Measurements from ENCODE around the gene FKBP1A.

The FKBP1A gene

DNA sequence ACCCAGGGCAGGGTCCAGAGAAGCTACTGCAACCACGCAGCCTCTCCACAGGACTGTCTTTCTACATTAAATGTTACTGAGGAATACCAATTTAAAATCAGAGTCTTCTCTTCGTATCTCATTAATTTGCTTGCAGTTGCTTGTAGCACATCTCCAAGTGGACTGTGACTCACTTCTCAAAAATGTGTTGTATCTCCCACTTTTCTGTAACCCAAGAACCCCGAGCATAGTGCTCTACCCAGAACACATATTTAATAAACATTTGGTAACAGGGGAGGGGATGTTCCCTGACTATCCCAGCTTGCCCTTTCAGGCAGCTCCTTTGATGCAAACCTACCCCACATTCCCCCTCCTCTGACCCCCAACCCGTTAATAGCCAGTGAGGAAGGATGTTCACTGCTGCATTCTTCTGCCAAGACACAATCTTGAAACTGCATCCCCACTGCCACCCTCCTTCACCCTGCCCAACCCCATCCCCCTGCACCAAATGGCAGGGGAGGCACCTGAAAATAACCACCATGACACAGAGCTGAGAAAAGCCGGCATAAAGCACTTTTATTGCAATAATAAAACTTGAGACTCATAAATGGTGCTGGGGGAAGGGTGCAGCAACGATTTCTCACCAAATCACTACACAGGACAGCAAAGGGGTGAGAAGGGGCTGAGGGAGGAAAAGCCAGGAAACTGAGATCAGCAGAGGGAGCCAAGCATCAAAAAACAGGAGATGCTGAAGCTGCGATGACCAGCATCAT, 24.2 kb downstream of the FKBP1A start:
- ATAC-seq: peak; percentile 74
- TF ChIP-seq CSRNP3 (CRISPR knock-in tag; IDR thresholded peaks at IDR 0.05) (no peak), ISL1 (CRISPR knock-in tag; IDR thresholded peaks at IDR 0.05) (no peak), RARB (CRISPR knock-in tag; IDR thresholded peaks at IDR 0.05) (no peak), ZC3H10 (CRISPR knock-in tag; IDR thresholded peaks at IDR 0.05) (no peak), OSR1 (CRISPR knock-in tag; IDR thresholded peaks at IDR 0.05) (no peak)
- TF ChIP-seq, protein P1, sequence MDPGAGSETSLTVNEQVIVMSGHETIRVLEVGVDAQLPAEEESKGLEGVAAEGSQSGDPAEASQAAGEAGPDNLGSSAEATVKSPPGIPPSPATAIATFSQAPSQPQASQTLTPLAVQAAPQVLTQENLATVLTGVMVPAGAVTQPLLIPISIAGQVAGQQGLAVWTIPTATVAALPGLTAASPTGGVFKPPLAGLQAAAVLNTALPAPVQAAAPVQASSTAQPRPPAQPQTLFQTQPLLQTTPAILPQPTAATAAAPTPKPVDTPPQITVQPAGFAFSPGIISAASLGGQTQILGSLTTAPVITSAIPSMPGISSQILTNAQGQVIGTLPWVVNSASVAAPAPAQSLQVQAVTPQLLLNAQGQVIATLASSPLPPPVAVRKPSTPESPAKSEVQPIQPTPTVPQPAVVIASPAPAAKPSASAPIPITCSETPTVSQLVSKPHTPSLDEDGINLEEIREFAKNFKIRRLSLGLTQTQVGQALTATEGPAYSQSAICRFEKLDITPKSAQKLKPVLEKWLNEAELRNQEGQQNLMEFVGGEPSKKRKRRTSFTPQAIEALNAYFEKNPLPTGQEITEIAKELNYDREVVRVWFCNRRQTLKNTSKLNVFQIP (CRISPR knock-in tag; IDR thresholded peaks at IDR 0.05; ENCODE audit: borderline replicate concordance, low read depth): no peak

DNA sequence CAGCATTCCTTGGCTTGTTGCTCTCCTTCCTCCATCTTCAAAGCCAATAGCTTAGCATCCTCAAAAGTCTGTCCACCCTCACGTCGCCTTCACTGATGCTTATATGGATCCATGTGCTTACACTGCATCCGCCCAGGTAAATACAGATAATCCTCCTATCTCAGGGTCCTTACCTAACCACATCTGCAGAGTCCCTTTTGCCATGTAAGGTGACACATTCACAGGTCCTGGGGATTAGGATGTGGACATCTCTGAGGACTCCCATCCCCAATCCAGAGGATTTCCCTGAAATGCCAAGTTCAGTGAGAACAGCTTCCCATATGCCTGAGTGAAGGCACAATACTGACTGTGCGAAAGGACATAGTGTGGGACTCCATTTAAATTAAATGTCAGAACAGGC, 25.4 kb downstream of the FKBP1A start:
- TF ChIP-seq ZNF70 (CRISPR knock-in tag; IDR thresholded peaks at IDR 0.05) (no peak), CSDC2 (CRISPR knock-in tag; IDR thresholded peaks at IDR 0.05) (no peak), SNAI2 (CRISPR knock-in tag; IDR thresholded peaks at IDR 0.05) (no peak), ZC3H10 (CRISPR knock-in tag; IDR thresholded peaks at IDR 0.05) (no peak)

GRCh38 chr20:1364106-1364505, 28.7 kb downstream of the FKBP1A start:
- TF ChIP-seq RARB (CRISPR knock-in tag; IDR thresholded peaks at IDR 0.05) (no peak), GLIS3 (CRISPR knock-in tag; IDR thresholded peaks at IDR 0.05) (no peak), CSRNP3 (CRISPR knock-in tag; IDR thresholded peaks at IDR 0.05) (no peak), SNAI2 (CRISPR knock-in tag; IDR thresholded peaks at IDR 0.05) (no peak), ZC3H10 (CRISPR knock-in tag; IDR thresholded peaks at IDR 0.05) (no peak), ZFP30 (CRISPR knock-in tag; IDR thresholded peaks at IDR 0.05) (no peak), CSDC2 (CRISPR knock-in tag; IDR thresholded peaks at IDR 0.05) (no peak), ZNF565 (CRISPR knock-in tag; conservative IDR thresholded peaks at IDR 0.05; ENCODE audit: low read depth) (no peak), CREB5 (CRISPR knock-in tag; IDR thresholded peaks at IDR 0.05; ENCODE audit: low read depth) (no peak), ISL1 (CRISPR knock-in tag; IDR thresholded peaks at IDR 0.05) (no peak), TOX (CRISPR knock-in tag; IDR thresholded peaks at IDR 0.05; ENCODE audit: borderline replicate concordance) (no peak), ZNF70 (CRISPR knock-in tag; IDR thresholded peaks at IDR 0.05) (no peak), PPARA (CRISPR knock-in tag; IDR thresholded peaks at IDR 0.05; ENCODE audit: borderline replicate concordance) (no peak)
- TF ChIP-seq, protein P1 (CRISPR knock-in tag; IDR thresholded peaks at IDR 0.05; ENCODE audit: borderline replicate concordance, low read depth): no peak
- TF ChIP-seq, protein P2, sequence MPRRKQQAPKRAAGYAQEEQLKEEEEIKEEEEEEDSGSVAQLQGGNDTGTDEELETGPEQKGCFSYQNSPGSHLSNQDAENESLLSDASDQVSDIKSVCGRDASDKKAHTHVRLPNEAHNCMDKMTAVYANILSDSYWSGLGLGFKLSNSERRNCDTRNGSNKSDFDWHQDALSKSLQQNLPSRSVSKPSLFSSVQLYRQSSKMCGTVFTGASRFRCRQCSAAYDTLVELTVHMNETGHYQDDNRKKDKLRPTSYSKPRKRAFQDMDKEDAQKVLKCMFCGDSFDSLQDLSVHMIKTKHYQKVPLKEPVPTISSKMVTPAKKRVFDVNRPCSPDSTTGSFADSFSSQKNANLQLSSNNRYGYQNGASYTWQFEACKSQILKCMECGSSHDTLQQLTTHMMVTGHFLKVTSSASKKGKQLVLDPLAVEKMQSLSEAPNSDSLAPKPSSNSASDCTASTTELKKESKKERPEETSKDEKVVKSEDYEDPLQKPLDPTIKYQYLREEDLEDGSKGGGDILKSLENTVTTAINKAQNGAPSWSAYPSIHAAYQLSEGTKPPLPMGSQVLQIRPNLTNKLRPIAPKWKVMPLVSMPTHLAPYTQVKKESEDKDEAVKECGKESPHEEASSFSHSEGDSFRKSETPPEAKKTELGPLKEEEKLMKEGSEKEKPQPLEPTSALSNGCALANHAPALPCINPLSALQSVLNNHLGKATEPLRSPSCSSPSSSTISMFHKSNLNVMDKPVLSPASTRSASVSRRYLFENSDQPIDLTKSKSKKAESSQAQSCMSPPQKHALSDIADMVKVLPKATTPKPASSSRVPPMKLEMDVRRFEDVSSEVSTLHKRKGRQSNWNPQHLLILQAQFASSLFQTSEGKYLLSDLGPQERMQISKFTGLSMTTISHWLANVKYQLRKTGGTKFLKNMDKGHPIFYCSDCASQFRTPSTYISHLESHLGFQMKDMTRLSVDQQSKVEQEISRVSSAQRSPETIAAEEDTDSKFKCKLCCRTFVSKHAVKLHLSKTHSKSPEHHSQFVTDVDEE (CRISPR knock-in tag; IDR thresholded peaks at IDR 0.05): no peak
- no peak for ATAC-seq

More for the DNA sequence above, 25.4 kb downstream of the FKBP1A start:
- no peak for ATAC-seq
